Activated T-cell treated with anti-CD3 and anti-CD28 coated beads, Interleukin-2, amount 50 U/mL, for 48 hours (primary cell): ENCODE data around the gene STYX.

Experiments used
- DNase-seq, 2 experiments: peaks; one replicate each; pipeline ENCODE4 v3.0.0-alpha.2; 2020

The STYX gene

GRCh38 chr14:52790756-52791222 is 60.8 kb downstream of the STYX start:
- DNase-seq: no peak

- DNase-seq: peak; percentile 86 to 88
Measured at GRCh38 chr14:52791223-52792096, 61.5 kb downstream of the STYX start, which contains the start of gene GNPNAT1. Gene GNPNAT1, minus strand, starts transcription at chr14:52791607. Its CDS starts 6,957 bp downstream, at chr14:52784650.

GRCh38 chr14:52792097-52792415 is 62.1 kb downstream of the STYX start:
- DNase-seq: no peak

GRCh38 chr14:52793061-52793460 is 63.1 kb downstream of the STYX start:
- DNase-seq: no peak

- DNase-seq: no peak
Measured at GRCh38 chr14:52797653-52798052, 67.7 kb downstream of the STYX start.

GRCh38 chr14:52798826-52799225 is 68.9 kb downstream of the STYX start:
- no peak for DNase-seq

- no peak for DNase-seq
Measured at GRCh38 chr14:52801014-52801712, 71.2 kb downstream of the STYX start.

- no peak for DNase-seq
Measured at GRCh38 chr14:52802597-52802996, 72.6 kb downstream of the STYX start.

GRCh38 chr14:52806115-52806514 is 76.1 kb downstream of the STYX start:
- no peak for DNase-seq

GRCh38 chr14:52808101-52808500 is 78.1 kb downstream of the STYX start:
- DNase-seq: no peak

GRCh38 chr14:52821805-52822250 is 91.9 kb downstream of the STYX start:
- no peak for DNase-seq

- no peak for DNase-seq
Measured at GRCh38 chr14:52824462-52824861, 94.5 kb downstream of the STYX start.
